ENCODE data around the gene CYP1A2.

Gene CYP1A2

GRCh38 chr15:74802862-74803447 lies 54.3 kb downstream of the CYP1A2 start:
- ChIA-PET CTCF (interaction anchor here (1.0 to 3.4 kb wide), 4 partner anchors 21 to 171 kb away, joined by 3 to 18 read pairs (median 12); partner anchors contain the start of gene CSK), POLR2A (no interaction called here)
- H3K36me3 ChIP-seq (ENCODE audit: control insufficient read depth in 2 of 2, insufficient read depth in 1 of 2, low read length in 2 of 2): peaks cover 12 to 63% of the 10 kb centered on the region in 2 experiments; a peak in 2 of 3 replicates
- H3K4me3 ChIP-seq (ENCODE audit: low read depth, low read length): no peak overlapping the region
- H3K27ac ChIP-seq (ENCODE audit: extremely low read depth, low read depth, low read length): no peak overlapping the region
- H3K4me1 ChIP-seq (ENCODE audit: control insufficient read depth, insufficient read depth, low read length): no peaks in the 10 kb centered on the region
- no peaks in the 10 kb centered on the region for H3K9me3 ChIP-seq (ENCODE audit: control insufficient read depth, insufficient read depth, low read depth, low read length)
- TF ChIP-seq, protein P1, sequence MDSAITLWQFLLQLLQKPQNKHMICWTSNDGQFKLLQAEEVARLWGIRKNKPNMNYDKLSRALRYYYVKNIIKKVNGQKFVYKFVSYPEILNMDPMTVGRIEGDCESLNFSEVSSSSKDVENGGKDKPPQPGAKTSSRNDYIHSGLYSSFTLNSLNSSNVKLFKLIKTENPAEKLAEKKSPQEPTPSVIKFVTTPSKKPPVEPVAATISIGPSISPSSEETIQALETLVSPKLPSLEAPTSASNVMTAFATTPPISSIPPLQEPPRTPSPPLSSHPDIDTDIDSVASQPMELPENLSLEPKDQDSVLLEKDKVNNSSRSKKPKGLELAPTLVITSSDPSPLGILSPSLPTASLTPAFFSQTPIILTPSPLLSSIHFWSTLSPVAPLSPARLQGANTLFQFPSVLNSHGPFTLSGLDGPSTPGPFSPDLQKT (IDR thresholded peaks at IDR 0.05; ENCODE audit: borderline replicate concordance, low read depth, low read length): no peak
- TF ChIP-seq ZNF280C (tag by site-specific recombination; IDR thresholded peaks at IDR 0.05): no peak
- TF ChIP-seq ZNF843 (tag by site-specific recombination; IDR thresholded peaks at IDR 0.05): no peak
- TF ChIP-seq, protein P2, sequence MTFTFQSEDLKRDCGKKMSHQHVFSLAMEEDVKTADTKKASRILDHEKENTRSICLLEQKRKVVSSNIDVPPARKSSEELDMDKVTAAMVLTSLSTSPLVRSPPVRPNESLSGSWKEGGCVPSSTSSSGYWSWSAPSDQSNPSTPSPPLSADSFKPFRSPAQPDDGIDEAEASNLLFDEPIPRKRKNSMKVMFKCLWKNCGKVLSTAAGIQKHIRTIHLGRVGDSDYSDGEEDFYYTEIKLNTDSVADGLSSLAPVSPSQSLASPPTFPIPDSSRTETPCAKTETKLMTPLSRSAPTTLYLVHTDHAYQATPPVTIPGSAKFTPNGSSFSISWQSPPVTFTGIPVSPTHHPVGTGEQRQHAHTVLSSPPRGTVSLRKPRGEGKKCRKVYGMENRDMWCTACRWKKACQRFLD (tag by site-specific recombination; IDR thresholded peaks at IDR 0.05): no peak
- TF ChIP-seq ZIC2 (tag by site-specific recombination; IDR thresholded peaks at IDR 0.05): no peak
- no peak for TF ChIP-seq ZNF292 (tag by site-specific recombination; IDR thresholded peaks at IDR 0.05; ENCODE audit: borderline replicate concordance, low read depth)
- TF ChIP-seq ZNF214 (tag by site-specific recombination; IDR thresholded peaks at IDR 0.05; ENCODE audit: borderline replicate concordance): no peak
- no peak for TF ChIP-seq ZNF324 (tag by site-specific recombination; IDR thresholded peaks at IDR 0.05)
- no peak for TF ChIP-seq ZNF449 (tag by site-specific recombination; IDR thresholded peaks at IDR 0.05)
- TF ChIP-seq GLI4 (tag by site-specific recombination; IDR thresholded peaks at IDR 0.05): no peak
- no peak for TF ChIP-seq PRDM1 (tag by site-specific recombination; IDR thresholded peaks at IDR 0.05)
- no peak for TF ChIP-seq ZSCAN23 (tag by site-specific recombination; IDR thresholded peaks at IDR 0.05)
- no peak for TF ChIP-seq KLF8 (tag by site-specific recombination; IDR thresholded peaks at IDR 0.05)
- TF ChIP-seq ZNF530 (tag by site-specific recombination; IDR thresholded peaks at IDR 0.05; ENCODE audit: low read depth): no peak
- no peak for TF ChIP-seq ZNF146 (tag by site-specific recombination; IDR thresholded peaks at IDR 0.05)
- TF ChIP-seq ZBTB48 (tag by site-specific recombination; IDR thresholded peaks at IDR 0.05): no peak
- TF ChIP-seq ZNF830 (tag by site-specific recombination; IDR thresholded peaks at IDR 0.05; ENCODE audit: low read depth): no peak

GRCh38 chr15:74804935-74805334 lies 56.3 kb downstream of the CYP1A2 start:
- Histone ChIP-seq H3K27ac (ENCODE audit: extremely low read depth, low read depth, low read length) (no peak overlapping the region), H3K9me3 (ENCODE audit: control insufficient read depth, insufficient read depth, low read depth, low read length) (no peaks in the 10 kb centered on the region), H3K4me1 (ENCODE audit: control insufficient read depth, insufficient read depth, low read length) (no peaks in the 10 kb centered on the region), H3K4me3 (ENCODE audit: low read depth, low read length) (no peak overlapping the region), H3K36me3 (ENCODE audit: control insufficient read depth in 2 of 2, insufficient read depth in 1 of 2, low read length in 2 of 2) (peaks cover 12 to 43% of the 10 kb centered on the region in 2 experiments; a peak in 2 of 3 replicates)
- POLR2A ChIA-PET: interaction anchor here (0.5 to 1.4 kb wide), 4 partner anchors 11 to 17 kb away, joined by 3 to 4 read pairs (median 4); no protein-coding TSS in a partner anchor
- no peak for TF ChIP-seq ZNF426 (tag by site-specific recombination; IDR thresholded peaks at IDR 0.05)
- peak; percentile 96 for TF ChIP-seq ZNF600 (tag by site-specific recombination; IDR thresholded peaks at IDR 0.05)
- CTCF ChIA-PET: interaction anchor here (0.7 to 3.4 kb wide), 10 partner anchors 17 to 173 kb away, joined by 3 to 18 read pairs (median 6); partner anchors contain the start of gene CSK

All from HEK293 (cell line).